Mesenchymal stem cell (in vitro differentiated cells and primary cell): Measurements from ENCODE around the gene ANKRD29.

Experiments
- DNase-seq: peaks from one replicate; pipeline ENCODE4 v3.0.0-alpha.2; 2013
- H2AFZ ChIP-seq: one replicate; pipeline ENCODE4 v1.6.1; 2013; ENCODE audit warnings: low read depth, mild to moderate bottlenecking, control low read depth, inconsistent platforms, low read length, moderate library complexity
- H2AK5ac ChIP-seq: 2 replicates; pipeline ENCODE4 v1.6.1; 2013; ENCODE audit warnings: low read length, moderate library complexity, mild to moderate bottlenecking, inconsistent platforms; ENCODE audit not compliant: severe bottlenecking
- H2BK120ac ChIP-seq: one replicate; pipeline ENCODE4 v1.6.1; 2013; ENCODE audit warnings: low read depth, mild to moderate bottlenecking, inconsistent platforms, low read length, moderate library complexity
- H2BK12ac ChIP-seq, 2 experiments: one replicate each; pipeline ENCODE4 v1.6.1; 2013; ENCODE audit warnings: inconsistent platforms in 2 of 2, low read length in 2 of 2, mild to moderate bottlenecking in 2 of 2, moderate library complexity in 2 of 2, control low read depth in 1 of 2
- H2BK15ac ChIP-seq: one replicate; pipeline ENCODE4 v1.6.1; 2013; ENCODE audit warnings: mild to moderate bottlenecking, low read depth, inconsistent platforms; ENCODE audit not compliant: poor library complexity, severe bottlenecking
- H2BK5ac ChIP-seq: 2 replicates; pipeline ENCODE4 v1.6.1; 2013; ENCODE audit warnings: low read depth, mild to moderate bottlenecking, low read length, control low read depth, inconsistent platforms; ENCODE audit not compliant: poor library complexity, severe bottlenecking
- H3K14ac ChIP-seq, 2 experiments: one replicate each; pipeline ENCODE4 v1.6.1; 2013; ENCODE audit warnings: inconsistent platforms in 2 of 2, low read length in 2 of 2, control low read depth in 1 of 2, mild to moderate bottlenecking in 1 of 2, moderate library complexity in 1 of 2
- H3K18ac ChIP-seq, 2 experiments: one replicate each; pipeline ENCODE4 v1.6.1; 2013; ENCODE audit warnings: inconsistent platforms in 2 of 2, low read length in 2 of 2, control low read depth in 1 of 2, low read depth in 1 of 2, mild to moderate bottlenecking in 1 of 2
- H3K23ac ChIP-seq, 2 experiments: one replicate each; pipeline ENCODE4 v1.6.1; 2013; ENCODE audit warnings: inconsistent platforms in 2 of 2, low read length in 2 of 2, mild to moderate bottlenecking in 2 of 2, moderate library complexity in 2 of 2, control low read depth in 1 of 2
- H3K27ac ChIP-seq: 2 replicates; pipeline ENCODE4 v1.5.1; 2013; ENCODE audit warnings: mild to moderate bottlenecking, moderate library complexity, low read length, control low read depth, inconsistent platforms; ENCODE audit not compliant: poor library complexity, severe bottlenecking
- H3K27me3 ChIP-seq, 2 experiments: 2 replicates each; pipeline versions ENCODE4 v1.6.1 to v1.7.0; 2013; ENCODE audit warnings: low read length in 2 of 2, mild to moderate bottlenecking in 2 of 2, moderate library complexity in 2 of 2, control low read depth in 1 of 2, inconsistent platforms in 1 of 2; ENCODE audit not compliant: control insufficient read depth in 1 of 2, insufficient read depth in 1 of 2
- H3K36me3 ChIP-seq, 2 experiments: 2 replicates each; pipeline versions ENCODE4 v1.6.1 to v1.7.0; 2013; ENCODE audit warnings: low read length in 2 of 2, control low read depth in 1 of 2, inconsistent platforms in 1 of 2, low read depth in 1 of 2, mild to moderate bottlenecking in 1 of 2; ENCODE audit not compliant: insufficient read depth in 2 of 2, control insufficient read depth in 1 of 2
- H3K4ac ChIP-seq, 2 experiments: one replicate each; pipeline ENCODE4 v1.6.1; 2013; ENCODE audit warnings: inconsistent platforms in 2 of 2, low read length in 2 of 2, mild to moderate bottlenecking in 2 of 2, moderate library complexity in 2 of 2, control low read depth in 1 of 2, low read depth in 1 of 2
- H3K4me1 ChIP-seq: 2 replicates; pipeline ENCODE4 v1.6.1; 2013; ENCODE audit warnings: low read depth, low read length, control low read depth; ENCODE audit not compliant: control insufficient read depth, insufficient read depth
- H3K4me2 ChIP-seq: 2 replicates; pipeline ENCODE4 v1.6.1; 2013; ENCODE audit warnings: low read length, mild to moderate bottlenecking, inconsistent platforms; ENCODE audit not compliant: poor library complexity, severe bottlenecking
- H3K4me3 ChIP-seq, 2 experiments: 2 replicates each; pipeline versions ENCODE4 v1.5.1 to v1.7.0; 2013; ENCODE audit warnings: low read length in 2 of 2, mild to moderate bottlenecking in 2 of 2, control low read depth in 1 of 2, low read depth in 1 of 2; ENCODE audit not compliant: insufficient read depth in 1 of 2
- H3K79me1 ChIP-seq: replicated peaks from 2 replicates; pipeline ENCODE4 v1.6.1; 2013; ENCODE audit warnings: mild to moderate bottlenecking, control low read depth, low read length, inconsistent platforms; ENCODE audit not compliant: poor library complexity, severe bottlenecking
- H3K9ac ChIP-seq: 2 replicates; pipeline ENCODE4 v1.7.0; 2013; ENCODE audit warnings: mild to moderate bottlenecking, low read length, moderate library complexity
- H3K9me3 ChIP-seq: 2 replicates; pipeline ENCODE4 v1.7.0; 2013; ENCODE audit warnings: mild to moderate bottlenecking, low read length; ENCODE audit not compliant: control insufficient read depth
- H4K8ac ChIP-seq: one replicate; pipeline ENCODE4 v1.6.1; 2013; ENCODE audit warnings: inconsistent platforms, mild to moderate bottlenecking, low read length, moderate library complexity
- H4K91ac ChIP-seq: one replicate; pipeline ENCODE4 v1.6.1; 2013; ENCODE audit warnings: mild to moderate bottlenecking, low read length, inconsistent platforms
- WGBS: methylation state at CpG from one replicate; pipeline ENCODE4 v1.1.7; 2013; ENCODE audit warnings: mixed read lengths; 5-methylcytosine and 5-hydroxymethylcytosine counted together

The ANKRD29 gene

DNA sequence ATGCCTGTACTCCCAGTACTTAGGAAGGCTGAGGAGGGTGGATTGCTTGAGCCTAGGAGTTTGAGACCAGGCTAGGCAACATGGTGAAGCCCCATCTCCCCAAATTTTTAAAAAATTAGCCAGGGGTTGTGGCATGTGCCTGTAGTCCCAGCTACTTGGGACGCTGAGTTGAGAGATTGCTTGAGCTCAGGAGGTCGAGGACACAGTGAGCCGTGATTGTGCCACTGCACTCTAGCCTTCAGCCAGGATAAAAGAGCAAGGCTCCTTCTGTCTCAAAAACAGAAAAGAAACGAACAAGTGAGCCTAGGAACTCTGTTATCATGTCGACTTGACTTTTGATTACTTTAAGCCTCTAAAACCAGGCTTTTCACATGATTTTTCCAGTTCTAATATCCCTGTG is 90.1 kb downstream of the ANKRD29 start:
- no peak overlapping the region for H3K14ac ChIP-seq
- H3K4me2 ChIP-seq = no peak overlapping the region
- no peak overlapping the region for H3K23ac ChIP-seq
- no peaks in the 10 kb centered on the region for H3K27me3 ChIP-seq
- no peak overlapping the region for H3K4ac ChIP-seq
- H3K79me1 ChIP-seq = peaks cover 29% of the 10 kb centered on the region
- H3K18ac ChIP-seq = no peak overlapping the region
- H2BK12ac ChIP-seq = peak overlapping the region in 1 of 2 experiments; percentile 42
- peaks cover 17 to 85% of the 10 kb centered on the region in 2 experiments for H3K36me3 ChIP-seq
- no peak overlapping the region for H2BK120ac ChIP-seq
- no peak overlapping the region for H2BK15ac ChIP-seq
- H3K4me1 ChIP-seq = peaks cover 6% of the 10 kb centered on the region
- no peak overlapping the region for H2AK5ac ChIP-seq
- H3K9ac ChIP-seq = peak overlapping the region; percentile 20
- H3K27ac ChIP-seq = no peak overlapping the region
- no peak overlapping the region for H2AFZ ChIP-seq
- no peak overlapping the region for H2BK5ac ChIP-seq
- no peak overlapping the region for H4K91ac ChIP-seq
- DNase-seq = no peak
- 94% methylated on average over 4 of the region's 5 CpGs for WGBS
- no peak overlapping the region for H4K8ac ChIP-seq
- no peak overlapping the region for H3K4me3 ChIP-seq
- no peaks in the 10 kb centered on the region for H3K9me3 ChIP-seq

GRCh38 chr18:23572012-23572411 is 90.7 kb downstream of the ANKRD29 start:
- no peak overlapping the region for H4K91ac ChIP-seq
- no peak overlapping the region for H2BK5ac ChIP-seq
- H3K23ac ChIP-seq = no peak overlapping the region
- no peak overlapping the region for H2AK5ac ChIP-seq
- H3K9me3 ChIP-seq = no peaks in the 10 kb centered on the region
- H3K27me3 ChIP-seq = no peaks in the 10 kb centered on the region
- no peak overlapping the region for H4K8ac ChIP-seq
- no peak overlapping the region for H3K4me2 ChIP-seq
- H3K4ac ChIP-seq = no peak overlapping the region
- no peak overlapping the region for H3K14ac ChIP-seq
- WGBS = 100% methylated on average over 1 of the region's 2 CpGs
- H3K4me1 ChIP-seq = peaks cover 6% of the 10 kb centered on the region
- DNase-seq = no peak
- no peak overlapping the region for H3K4me3 ChIP-seq
- H3K79me1 ChIP-seq = peaks cover 30% of the 10 kb centered on the region
- H3K18ac ChIP-seq = no peak overlapping the region
- peak overlapping the region in 1 of 2 experiments; percentile 59 for H2BK12ac ChIP-seq
- H3K36me3 ChIP-seq = peaks cover 17 to 90% of the 10 kb centered on the region in 2 experiments
- peak overlapping the region; percentile 20 for H3K9ac ChIP-seq
- no peak overlapping the region for H2BK15ac ChIP-seq
- H2BK120ac ChIP-seq = no peak overlapping the region
- no peak overlapping the region for H2AFZ ChIP-seq
- no peak overlapping the region for H3K27ac ChIP-seq

DNA sequence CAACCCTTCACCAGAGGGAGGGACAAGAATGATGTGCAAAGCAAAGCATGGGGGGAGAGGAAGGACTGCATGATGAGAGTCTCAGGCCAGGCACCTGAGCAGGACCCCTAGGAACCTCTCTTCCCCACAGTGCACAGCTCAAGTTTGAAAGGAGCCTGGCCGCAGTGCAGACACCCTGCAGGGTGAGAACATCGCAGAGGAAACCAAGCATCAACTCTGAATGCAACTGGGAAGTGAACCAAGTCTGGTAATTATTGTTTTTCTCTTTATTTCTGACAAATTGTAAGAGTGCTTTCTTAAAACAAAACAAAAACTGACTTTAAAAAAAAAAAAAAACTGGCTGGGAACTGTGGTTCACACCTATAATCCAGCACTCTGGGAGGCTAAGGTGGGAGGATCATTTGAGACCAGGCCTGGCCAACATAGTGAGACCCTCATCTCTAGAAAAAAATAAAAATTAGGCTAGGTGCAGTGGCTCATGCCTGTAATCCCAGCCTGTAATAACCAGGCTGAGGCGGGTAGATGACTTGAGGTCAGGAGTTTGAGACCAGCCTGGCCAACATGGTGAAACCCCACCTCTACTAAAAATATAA is 91.7 kb downstream of the ANKRD29 start:
- Histone ChIP-seq H2AFZ (no peak overlapping the region), H3K4me3 (no peak overlapping the region)

DNA sequence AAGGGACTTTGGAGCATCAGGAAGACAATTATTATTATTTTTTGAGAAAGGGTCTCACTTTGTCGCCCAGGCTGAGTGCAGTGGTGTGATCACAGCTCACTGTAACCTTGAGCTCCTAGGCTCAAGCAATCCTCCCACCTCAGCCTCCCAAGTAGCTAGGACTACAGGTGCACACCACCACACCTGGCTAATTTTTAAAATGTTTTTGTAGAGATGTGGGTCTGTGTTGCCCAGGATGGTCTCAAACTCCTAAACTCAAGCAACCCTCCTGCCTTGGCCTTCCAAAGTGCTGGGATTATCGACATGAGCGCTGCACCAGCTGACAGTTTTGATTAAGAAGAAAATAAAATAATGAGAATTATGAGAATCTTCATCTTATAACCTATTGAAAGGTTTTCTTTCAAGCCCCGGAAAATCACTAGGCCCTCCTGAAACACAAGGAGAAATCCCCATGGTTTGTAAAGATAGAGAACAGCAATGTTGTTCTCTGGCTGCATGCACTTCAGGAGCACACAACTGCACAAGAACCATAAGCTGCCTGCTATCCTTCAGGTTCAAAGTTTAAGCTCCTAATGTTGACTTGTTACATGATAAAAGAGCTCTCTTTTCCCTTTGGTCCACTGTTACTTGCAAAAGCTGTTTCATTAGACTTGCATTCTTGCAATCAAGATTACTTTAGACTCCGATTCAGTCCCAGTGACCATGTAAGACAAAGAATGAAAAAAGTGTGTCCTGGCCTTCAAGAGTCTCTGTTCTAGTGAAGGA is 93.2 kb downstream of the ANKRD29 start:
- no peak overlapping the region for H2BK15ac ChIP-seq
- no peak overlapping the region for H3K14ac ChIP-seq
- H3K4me2 ChIP-seq = no peak overlapping the region
- H2BK5ac ChIP-seq = no peak overlapping the region
- no peak for DNase-seq
- no peak overlapping the region for H3K23ac ChIP-seq
- H3K4me3 ChIP-seq = no peak overlapping the region
- no peak overlapping the region for H3K4ac ChIP-seq
- H3K79me1 ChIP-seq = peaks cover 28% of the 10 kb centered on the region
- H4K8ac ChIP-seq = no peak overlapping the region
- no peak overlapping the region for H2BK12ac ChIP-seq
- H3K36me3 ChIP-seq = peaks cover 12 to 97% of the 10 kb centered on the region in 2 experiments
- peaks cover 5% of the 10 kb centered on the region for H3K4me1 ChIP-seq
- H3K9me3 ChIP-seq = no peaks in the 10 kb centered on the region
- H3K27ac ChIP-seq = no peak overlapping the region
- H3K9ac ChIP-seq = peak overlapping the region; percentile 2
- H3K18ac ChIP-seq = no peak overlapping the region
- WGBS = 100% methylated on average over 3 of the region's 5 CpGs
- H2AK5ac ChIP-seq = no peak overlapping the region
- H4K91ac ChIP-seq = no peak overlapping the region
- no peaks in the 10 kb centered on the region for H3K27me3 ChIP-seq
- no peak overlapping the region for H2BK120ac ChIP-seq
- no peak overlapping the region for H2AFZ ChIP-seq

More for the DNA sequence above, 91.7 kb downstream of the ANKRD29 start:
- H3K14ac ChIP-seq = peak overlapping the region in 1 of 2 experiments; percentile 27
- H2BK12ac ChIP-seq = no peak overlapping the region
- no peak overlapping the region for H2BK15ac ChIP-seq
- H2BK5ac ChIP-seq = no peak overlapping the region
- H3K4me2 ChIP-seq = no peak overlapping the region
- WGBS = no CpG with 5 or more reads among the region's 3 CpGs
- H2AK5ac ChIP-seq = no peak overlapping the region
- no peak overlapping the region for H3K27ac ChIP-seq
- no peak for DNase-seq
- no peak overlapping the region for H3K9ac ChIP-seq
- H2BK120ac ChIP-seq = no peak overlapping the region
- H3K9me3 ChIP-seq = no peaks in the 10 kb centered on the region
- no peak overlapping the region for H4K91ac ChIP-seq
- H3K27me3 ChIP-seq = no peaks in the 10 kb centered on the region
- H4K8ac ChIP-seq = no peak overlapping the region
- no peak overlapping the region for H3K23ac ChIP-seq
- H3K79me1 ChIP-seq = peaks cover 30% of the 10 kb centered on the region
- no peak overlapping the region for H3K4ac ChIP-seq
- peaks cover 17 to 96% of the 10 kb centered on the region in 2 experiments for H3K36me3 ChIP-seq
- peaks cover 7% of the 10 kb centered on the region for H3K4me1 ChIP-seq
- H3K18ac ChIP-seq = no peak overlapping the region
